OCI-M1 (cell line): ENCODE results near the gene KPTN.
A peak's percentile ranks its signal among the peaks of the same experiment; 100 is the strongest.

Source experiments
- DNase-seq: peaks from one replicate; lab custom pipeline; 2025; lab: John Stamatoyannopoulos, UW

KPTN gene

GRCh38 chr19:47483800-47484690 is at the start of gene KPTN:
Gene KPTN (minus strand): TSS chr19:47484219. CDS start chr19:47484160, 59 bp downstream.
- DNase-seq, result peak; percentile 96

GRCh38 chr19:47531640-47532387 is 47.8 kb upstream of the KPTN start:
- DNase-seq, result peak; percentile 45

- no peak for DNase-seq
These were observed 45.2 kb upstream of the KPTN start for GRCh38 chr19:47529018-47529742.

GRCh38 chr19:47526798-47527197 is 42.8 kb upstream of the KPTN start:
- DNase-seq, result no peak

- DNase-seq, result no peak
These were observed 39.5 kb upstream of the KPTN start for GRCh38 chr19:47523473-47523872.

- DNase-seq, result no peak
These were observed 37.6 kb upstream of the KPTN start for GRCh38 chr19:47521473-47522180.

- DNase-seq, result no peak
These were observed 36.8 kb upstream of the KPTN start for GRCh38 chr19:47520839-47521238.

- DNase-seq, result no peak
These were observed 36.4 kb upstream of the KPTN start for GRCh38 chr19:47520343-47520806.

GRCh38 chr19:47518854-47519253 is 34.8 kb upstream of the KPTN start:
- no peak for DNase-seq

GRCh38 chr19:47518139-47518538 is 34.1 kb upstream of the KPTN start:
- peak; percentile 67 for DNase-seq

- peak; percentile 100 for DNase-seq
These were observed 31.0 kb upstream of the KPTN start, which contains the start of gene NAPA for GRCh38 chr19:47514869-47515588. Gene NAPA (minus strand): TSS chr19:47515063. CDS start chr19:47514940, 123 bp downstream.

GRCh38 chr19:47514151-47514868 is 30.3 kb upstream of the KPTN start:
- no peak for DNase-seq

- DNase-seq, result no peak
These were observed 28.9 kb upstream of the KPTN start for GRCh38 chr19:47512948-47513319.

- DNase-seq, result peak; percentile 44
These were observed 28.3 kb upstream of the KPTN start for GRCh38 chr19:47512183-47512947.

GRCh38 chr19:47511681-47512080 is 27.7 kb upstream of the KPTN start:
- DNase-seq, result no peak

- DNase-seq, result no peak
These were observed 27.1 kb upstream of the KPTN start for GRCh38 chr19:47511128-47511517.

GRCh38 chr19:47510516-47511127 is 26.6 kb upstream of the KPTN start:
- no peak for DNase-seq

GRCh38 chr19:47509973-47510372 is 26.0 kb upstream of the KPTN start:
- no peak for DNase-seq
